ENCODE results near the gene EEF1AKMT1.
"Not testable (repeated sequence)": the region's sequence is repeated elsewhere in the genome, so short reads cannot be mapped to it uniquely, and the experiment has no call there.

The EEF1AKMT1 gene

DNA sequence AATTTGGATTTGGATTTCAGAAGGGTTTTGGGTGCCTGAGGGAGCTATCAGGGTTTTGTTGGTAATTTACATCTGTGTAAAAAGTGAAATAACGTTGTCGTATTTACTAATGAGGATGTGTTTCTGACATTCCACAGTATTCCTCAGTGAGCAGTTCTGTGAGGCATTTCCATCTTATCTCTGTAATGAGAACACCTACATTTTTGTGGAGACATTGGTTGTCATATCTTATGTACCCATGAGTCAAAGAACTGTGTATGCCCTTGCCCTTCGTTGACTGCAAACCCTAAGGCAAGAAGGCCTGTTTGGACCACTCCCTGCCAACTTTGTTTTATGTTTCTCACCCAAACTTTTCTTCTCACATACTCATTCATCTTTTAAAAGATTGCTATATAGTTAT, 84.5 kb downstream of the EEF1AKMT1 start:
- DNase-seq = no peak

DNA sequence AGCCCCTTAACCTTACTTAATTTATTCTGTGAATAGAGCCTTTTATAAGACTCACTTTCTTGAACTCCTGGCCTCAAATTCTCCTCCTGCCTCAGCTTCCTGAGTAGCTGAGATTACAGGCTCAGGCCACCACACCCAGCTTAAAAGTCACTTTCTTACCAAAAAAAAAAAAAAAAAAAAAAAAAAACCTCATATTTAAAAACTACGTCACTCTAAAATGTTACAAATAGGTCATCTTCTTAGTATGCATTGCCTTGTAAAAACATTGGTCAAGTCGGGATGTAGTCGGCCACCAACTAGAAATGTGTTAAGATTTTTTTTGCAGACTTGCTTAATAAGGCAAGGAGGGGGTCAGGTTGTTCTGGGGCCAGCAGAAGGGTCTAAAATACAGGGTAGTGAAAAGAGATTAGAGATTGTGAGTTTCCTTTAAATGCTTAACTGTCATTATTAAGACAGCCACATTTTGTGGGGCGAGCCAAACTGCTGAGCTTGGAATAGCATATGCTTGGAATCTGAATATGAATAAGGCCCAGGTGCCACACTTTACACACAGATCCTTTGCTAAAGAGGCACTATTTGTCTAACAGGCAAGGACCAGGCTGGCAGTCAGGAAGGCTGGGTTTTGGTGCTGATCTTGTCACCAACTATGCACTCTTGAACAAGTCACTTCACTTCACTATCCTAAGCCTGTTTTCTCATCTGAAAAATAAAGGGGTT, 86.7 kb downstream of the EEF1AKMT1 start:
- no peak for DNase-seq

DNA sequence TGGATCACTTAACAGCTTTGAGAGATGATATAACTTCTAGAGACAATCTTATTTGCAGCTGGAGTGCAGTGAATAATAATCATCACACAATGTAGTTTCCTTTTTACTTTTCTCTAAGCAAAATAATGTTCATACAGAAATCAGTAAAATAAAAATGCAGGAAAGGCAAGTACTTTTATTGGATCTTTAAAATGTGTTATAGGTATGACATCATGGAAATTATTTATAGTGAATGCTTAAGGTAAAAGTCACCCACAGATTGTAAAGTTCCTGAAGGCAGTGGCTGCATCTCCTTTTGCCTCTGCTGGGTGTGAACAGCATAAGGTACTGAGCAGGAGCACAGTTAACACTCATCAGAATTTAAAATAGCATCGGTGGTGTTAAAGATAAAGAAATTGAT, 87.6 kb downstream of the EEF1AKMT1 start:
- no peak for DNase-seq

- no peak for DNase-seq
Observed at GRCh38 chr13:20685092-20685491, 88.7 kb downstream of the EEF1AKMT1 start.

- no peak for DNase-seq
Observed at GRCh38 chr13:20684546-20684945, 89.2 kb downstream of the EEF1AKMT1 start.

DNA sequence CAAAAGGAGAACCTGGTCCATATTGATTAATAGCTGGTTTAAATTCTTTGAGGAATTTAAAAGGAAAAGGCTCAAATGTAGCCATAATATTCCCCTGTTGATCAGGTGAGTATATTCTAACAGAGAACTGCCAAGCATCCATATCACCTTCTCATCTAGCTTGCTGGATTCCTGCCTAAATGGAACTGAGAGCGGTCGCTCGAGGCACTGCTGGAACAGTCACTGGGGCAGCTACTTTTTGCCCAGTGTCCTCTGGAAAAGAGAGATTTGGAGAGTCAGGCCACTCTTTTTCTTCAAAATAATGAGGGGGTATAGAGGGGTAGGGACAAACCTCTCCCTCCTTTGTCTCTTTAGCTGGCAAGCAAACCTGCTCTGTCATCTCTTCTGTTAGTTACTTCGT, 89.7 kb downstream of the EEF1AKMT1 start:
- no peak for DNase-seq

- DNase-seq = no peak
Observed at GRCh38 chr13:20682061-20682460, 91.7 kb downstream of the EEF1AKMT1 start.

- not testable (repeated sequence) for DNase-seq
Observed at GRCh38 chr13:20681481-20681880, 92.3 kb downstream of the EEF1AKMT1 start.

- DNase-seq = no peak
Observed at GRCh38 chr13:20680416-20681080, 93.2 kb downstream of the EEF1AKMT1 start.

- no peak for DNase-seq
Observed at GRCh38 chr13:20679879-20680278, 93.9 kb downstream of the EEF1AKMT1 start.

Data from NCI-H1048 (cell line).